ENCODE data around the gene CYP4F8.
"Not testable (repeated sequence)": the region's sequence is repeated elsewhere in the genome, so short reads cannot be mapped to it uniquely, and the experiment has no call there.

Gene CYP4F8

GRCh38 chr19:15649526-15649925, 34.5 kb downstream of the CYP4F8 start:
- no peak for DNase-seq

- not testable (repeated sequence) for DNase-seq
Observed at GRCh38 chr19:15650123-15650522, 35.1 kb downstream of the CYP4F8 start.

- no peak for DNase-seq
Observed at GRCh38 chr19:15651791-15652190, 36.8 kb downstream of the CYP4F8 start.

GRCh38 chr19:15652559-15653278, 37.7 kb downstream of the CYP4F8 start:
- no peak for DNase-seq

GRCh38 chr19:15656467-15656866, 41.4 kb downstream of the CYP4F8 start:
- DNase-seq, result no peak

DNA sequence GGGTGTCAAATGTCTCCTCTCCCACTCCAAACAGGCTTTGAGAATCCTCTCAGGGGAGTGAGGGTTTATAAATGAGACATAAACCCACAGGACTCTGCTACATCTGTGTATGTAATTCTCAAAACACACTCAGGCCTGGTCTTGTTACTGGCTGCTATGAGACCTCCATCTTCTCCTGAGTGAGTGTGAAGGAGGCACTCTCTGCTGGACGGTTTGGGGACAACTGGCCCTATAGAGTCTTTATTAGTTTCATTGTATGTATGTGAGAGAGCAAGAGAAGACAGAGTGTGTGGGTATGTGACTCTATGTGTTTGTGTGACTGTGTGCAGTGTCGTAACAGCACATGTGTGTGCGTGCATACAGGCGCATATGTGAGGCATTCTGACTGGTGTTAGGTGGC, 48.2 kb downstream of the CYP4F8 start:
- DNase-seq, result no peak

- no peak for DNase-seq
Observed at GRCh38 chr19:15666186-15666585, 51.2 kb downstream of the CYP4F8 start.

DNA sequence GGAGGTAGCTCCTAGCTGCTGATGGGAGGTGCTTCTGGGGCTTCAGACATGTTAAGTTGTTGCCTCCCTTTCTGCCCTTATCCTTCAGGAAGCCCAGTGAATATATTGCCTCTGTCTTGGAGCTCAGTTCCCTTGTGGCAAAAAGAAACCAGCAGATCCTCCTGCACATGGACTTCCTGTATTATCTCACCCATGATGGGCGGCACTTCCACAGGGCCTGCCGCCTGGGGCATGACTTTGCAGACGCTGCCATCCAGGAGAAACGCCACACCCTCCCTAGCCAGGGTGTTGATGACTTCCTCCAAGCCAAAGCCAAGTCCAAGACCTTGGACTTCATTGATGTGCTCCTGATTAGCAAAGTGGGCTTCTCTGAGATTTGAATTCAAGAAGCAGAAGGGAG, 51.9 kb downstream of the CYP4F8 start:
- DNase-seq, result no peak

DNA sequence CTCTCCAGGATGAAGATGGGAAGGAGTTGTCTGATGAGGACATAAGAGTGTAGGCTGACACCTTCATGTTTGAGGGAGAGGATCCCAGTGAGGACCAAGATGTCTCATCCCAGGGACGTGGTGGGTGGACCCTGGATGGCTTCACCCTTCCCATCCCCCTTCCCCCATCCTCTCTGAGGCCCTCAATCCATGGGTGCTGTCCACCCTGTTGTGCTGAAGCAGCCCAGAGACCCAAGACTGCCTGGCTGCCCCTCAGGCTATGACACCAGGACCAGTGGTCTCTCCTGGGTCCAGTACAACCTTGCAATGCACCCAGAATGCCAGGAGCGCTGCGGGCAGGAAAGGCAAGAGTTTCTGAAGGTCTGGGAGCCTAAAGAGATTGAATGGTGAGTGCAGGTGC, 54.4 kb downstream of the CYP4F8 start:
- DNase-seq, result no peak

- no peak for DNase-seq
Observed at GRCh38 chr19:15669891-15670290, 54.9 kb downstream of the CYP4F8 start.

DNA sequence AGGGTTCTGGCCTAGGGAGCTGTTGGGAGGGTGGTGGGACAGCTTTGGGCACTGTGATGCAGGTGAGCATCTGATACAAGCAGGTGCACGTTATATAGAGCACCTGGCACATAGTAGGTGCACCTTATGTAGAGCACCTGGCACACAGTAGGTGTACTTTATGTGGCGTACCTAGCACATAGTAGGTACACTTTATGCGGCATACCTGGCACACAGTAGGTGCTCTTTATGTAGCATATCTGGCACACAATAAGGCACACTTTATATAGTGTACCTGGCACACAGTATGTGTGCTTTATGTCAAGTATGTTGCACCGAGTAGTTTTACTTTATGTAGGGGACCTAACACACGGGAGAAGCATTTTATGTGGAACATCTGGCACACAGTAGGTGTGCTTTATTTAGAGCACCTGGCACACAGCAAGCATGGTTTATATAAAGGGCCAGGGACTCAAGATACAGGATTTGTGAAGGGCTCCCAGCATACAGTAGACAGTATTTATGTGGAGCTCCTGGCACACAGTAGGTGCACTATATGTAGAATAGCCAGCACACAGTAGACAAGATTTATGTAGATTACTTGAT, 56.3 kb downstream of the CYP4F8 start:
- DNase-seq, result no peak

- no peak for DNase-seq
Observed at GRCh38 chr19:15671891-15672579, 57.0 kb downstream of the CYP4F8 start.

- DNase-seq, result no peak
Observed at GRCh38 chr19:15672580-15673175, 57.7 kb downstream of the CYP4F8 start, which contains the start of gene CYP4F12. Gene CYP4F12 (plus strand): TSS chr19:15673087. CDS start chr19:15673530, 443 bp downstream.

GRCh38 chr19:15673176-15673654, 58.2 kb downstream of the CYP4F8 start:
- no peak for DNase-seq

DNA sequence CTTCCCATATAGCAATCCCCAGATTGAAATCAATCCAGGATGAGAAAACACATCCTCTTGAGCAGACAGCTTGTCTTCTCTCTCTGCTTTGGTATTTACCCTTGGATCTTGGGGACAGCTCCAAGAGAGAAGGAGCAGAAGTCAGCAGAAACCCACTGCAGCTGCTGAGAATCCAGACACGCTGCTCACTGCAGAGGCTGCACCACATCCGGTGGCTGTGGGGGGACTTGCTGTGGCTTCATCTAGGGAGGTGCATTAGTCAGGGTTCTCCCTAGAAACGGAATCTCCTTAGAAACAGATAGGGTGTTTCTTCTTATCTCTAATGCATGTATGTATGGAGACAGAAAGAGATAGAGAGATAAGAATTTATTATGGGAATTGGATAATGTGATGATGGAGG, 60.5 kb downstream of the CYP4F8 start:
- DNase-seq, result no peak

- no peak for DNase-seq
Observed at GRCh38 chr19:15679089-15679488, 64.1 kb downstream of the CYP4F8 start.

DNA sequence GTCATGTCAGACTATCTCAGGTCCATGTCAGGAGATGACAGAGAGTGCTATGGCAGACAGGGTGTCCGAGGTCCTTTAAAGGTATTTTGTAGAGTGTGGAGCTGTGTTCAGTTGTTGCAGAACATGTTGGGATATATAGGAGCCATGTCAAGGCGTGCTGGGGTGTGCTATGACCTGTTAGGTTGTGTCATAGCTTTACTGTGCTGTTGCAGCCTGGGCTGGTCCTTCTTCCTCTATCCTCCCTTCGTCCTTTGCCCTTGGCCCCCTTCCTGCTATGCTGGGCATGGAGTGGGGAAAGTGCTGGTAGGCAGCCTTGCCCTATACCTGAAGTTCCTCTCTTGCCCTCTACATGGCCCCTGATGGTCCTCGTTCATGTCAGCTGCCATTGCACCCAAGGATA, 64.8 kb downstream of the CYP4F8 start:
- DNase-seq, result not testable (repeated sequence)
